GM12878 (cell line): ENCODE results near the gene CIRBP. TPM values are rescaled to one million over a fixed set of nuclear protein-coding genes. Genes with fewer than 3 reads are reported as not detected.

Source experiments
- CREB1 ChIP-seq: IDR thresholded peaks from 2 replicates; pipeline ENCODE4 v1.6.1; 2012; ENCODE audit warnings: low read depth, mild to moderate bottlenecking, inconsistent platforms
- EZH2 ChIP-seq: IDR thresholded peaks from 2 replicates; pipeline ENCODE4 v1.6.1; 2012; ENCODE audit warnings: low read depth, mild to moderate bottlenecking, control low read depth, inconsistent platforms, low read length, borderline replicate concordance; ENCODE audit not compliant: control insufficient read depth
- IKZF1 ChIP-seq: fragments of 450-650 bp; conservative IDR thresholded peaks from 2 replicates; pipeline ENCODE4 v1.6.1; 2017; ENCODE audit warnings: antibody characterized with exemption, mild to moderate bottlenecking
- IRF5 ChIP-seq: fragments of 450-650 bp; IDR thresholded peaks from 2 replicates; pipeline ENCODE4 v1.6.1; 2017; ENCODE audit warnings: borderline replicate concordance
- LARP7 ChIP-seq: fragments of 450-650 bp; IDR thresholded peaks from 2 replicates; pipeline ENCODE4 v1.6.1; 2017; ENCODE audit warnings: mild to moderate bottlenecking
- NR2C2 ChIP-seq: IDR thresholded peaks from 2 replicates; pipeline ENCODE4 v1.6.1; 2011; ENCODE audit warnings: borderline replicate concordance, low read depth; ENCODE audit not compliant: control insufficient read depth, insufficient read length
- USF2 ChIP-seq: IDR thresholded peaks from 2 replicates; pipeline ENCODE4 v1.6.1; 2011; ENCODE audit warnings: low read depth, low read length, improper control_type of control experiment, borderline replicate concordance
- polyA plus RNA-seq, 11 experiments: library from polyadenylated mRNA; depleted of rRNA in 4 of 11; unstranded in 6 of 11; stranded (reverse) in 5 of 11; fragments of >200 nt; fragmentation: Nextera tagmentation in 4 of 11; fragmentation: Illumina TruSeq in 1 of 11; extraction: Ambion mirVana in 4 of 11; extraction: Trizol in 1 of 11; gene quantifications; 1 replicate in 1 of 11; 2 replicates in 10 of 11; pipeline versions ENCODE4 v1.2.1 to v1.2.3, GENCODE V29; 2011 to 2016; ENCODE audit warnings: inconsistent platforms in 2 of 11, missing spikeins in 2 of 11, low read depth in 1 of 11
- total RNA-seq, 4 experiments: library from RNA; depleted of rRNA in 3 of 4; stranded (reverse); fragments of >200 nt in 3 of 4; fragmentation: Illumina TruSeq in 1 of 4; extraction: Trizol in 1 of 4; gene quantifications; 2 replicates each; pipeline versions ENCODE4 v1.2.1 to v1.2.3, GENCODE V29; 2013 to 2021

Gene CIRBP
- total and polyA plus RNA-seq, 10 of the 15 experiments (the other 5 are each of a cell fraction or from before 2014, with no cell fraction given): 27.6 to 335 (median 229) TPM

GRCh38 chr19:1250437-1251260, 18.5 kb upstream of the CIRBP start (continued):
- TF ChIP-seq IKZF1 (peak; percentile 32; the same call in 1 of the 2 replicates), IRF5 (no peak), CREB1 (no peak), NR2C2 (no peak), LARP7 (peak; percentile 70; the same call in 1 of the 2 replicates), EZH2 (no peak), USF2 (no peak)
